ENCODE data around the gene INKA1.
"Not testable (repeated sequence)": the region's sequence is repeated elsewhere in the genome, so short reads cannot be mapped to it uniquely, and the experiment has no call there.

INKA1 gene

DNA sequence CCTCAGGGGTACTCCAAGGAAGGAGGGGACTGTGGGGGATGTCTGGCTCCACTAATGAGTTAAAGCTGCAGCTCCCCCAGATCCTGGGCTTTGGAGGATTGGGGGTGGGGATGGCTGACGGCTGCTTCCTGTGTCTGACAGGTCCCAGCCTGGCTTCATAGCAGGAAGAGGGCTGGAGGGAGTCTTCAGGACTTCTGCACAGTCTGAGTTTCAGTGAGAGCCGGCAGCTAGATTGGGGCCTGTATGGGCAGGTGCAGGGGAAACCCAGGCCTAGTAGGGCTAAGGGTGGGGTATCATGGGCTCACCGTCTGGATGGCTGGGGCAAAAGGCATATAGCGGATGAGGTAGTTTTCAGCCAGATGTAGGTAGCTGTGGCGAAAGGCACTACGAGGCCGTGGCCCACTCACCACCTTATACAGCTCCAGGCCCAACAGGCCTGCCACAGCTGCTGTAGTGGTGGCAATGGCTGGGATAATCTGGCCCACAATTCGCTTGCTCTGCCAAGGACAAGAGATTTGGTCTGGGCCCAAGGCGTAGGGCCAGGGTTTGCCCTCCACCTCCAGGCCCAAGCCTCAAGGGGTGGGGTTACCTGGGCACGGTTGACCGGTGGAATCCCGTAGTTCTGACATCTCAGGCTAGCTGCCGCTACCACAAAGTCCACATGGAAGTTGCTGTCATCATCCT is 4.5 kb downstream of the INKA1 start:
- DNase-seq (ENCODE audit: low spot score), result no peak
- TF ChIP-seq, protein P1, sequence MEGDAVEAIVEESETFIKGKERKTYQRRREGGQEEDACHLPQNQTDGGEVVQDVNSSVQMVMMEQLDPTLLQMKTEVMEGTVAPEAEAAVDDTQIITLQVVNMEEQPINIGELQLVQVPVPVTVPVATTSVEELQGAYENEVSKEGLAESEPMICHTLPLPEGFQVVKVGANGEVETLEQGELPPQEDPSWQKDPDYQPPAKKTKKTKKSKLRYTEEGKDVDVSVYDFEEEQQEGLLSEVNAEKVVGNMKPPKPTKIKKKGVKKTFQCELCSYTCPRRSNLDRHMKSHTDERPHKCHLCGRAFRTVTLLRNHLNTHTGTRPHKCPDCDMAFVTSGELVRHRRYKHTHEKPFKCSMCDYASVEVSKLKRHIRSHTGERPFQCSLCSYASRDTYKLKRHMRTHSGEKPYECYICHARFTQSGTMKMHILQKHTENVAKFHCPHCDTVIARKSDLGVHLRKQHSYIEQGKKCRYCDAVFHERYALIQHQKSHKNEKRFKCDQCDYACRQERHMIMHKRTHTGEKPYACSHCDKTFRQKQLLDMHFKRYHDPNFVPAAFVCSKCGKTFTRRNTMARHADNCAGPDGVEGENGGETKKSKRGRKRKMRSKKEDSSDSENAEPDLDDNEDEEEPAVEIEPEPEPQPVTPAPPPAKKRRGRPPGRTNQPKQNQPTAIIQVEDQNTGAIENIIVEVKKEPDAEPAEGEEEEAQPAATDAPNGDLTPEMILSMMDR (IDR thresholded peaks at IDR 0.05; ENCODE audit: poor library complexity, severe bottlenecking), result no peak
- Histone ChIP-seq H3K9me3 (ENCODE audit: severe bottlenecking) (no peaks in the 10 kb centered on the region), H3K4me1 (ENCODE audit: insufficient read depth, poor library complexity, severe bottlenecking) (peaks cover 10% of the 10 kb centered on the region), H3K4me3 (ENCODE audit: severe bottlenecking) (no peak overlapping the region), H3K27ac (ENCODE audit: poor library complexity, severe bottlenecking) (no peak overlapping the region), H3K36me3 (ENCODE audit: low read depth) (no peaks in the 10 kb centered on the region), H3K27me3 (ENCODE audit: insufficient read depth, poor library complexity, severe bottlenecking) (no peaks in the 10 kb centered on the region)
- no peak for ATAC-seq (ENCODE audit: low read depth)

DNA sequence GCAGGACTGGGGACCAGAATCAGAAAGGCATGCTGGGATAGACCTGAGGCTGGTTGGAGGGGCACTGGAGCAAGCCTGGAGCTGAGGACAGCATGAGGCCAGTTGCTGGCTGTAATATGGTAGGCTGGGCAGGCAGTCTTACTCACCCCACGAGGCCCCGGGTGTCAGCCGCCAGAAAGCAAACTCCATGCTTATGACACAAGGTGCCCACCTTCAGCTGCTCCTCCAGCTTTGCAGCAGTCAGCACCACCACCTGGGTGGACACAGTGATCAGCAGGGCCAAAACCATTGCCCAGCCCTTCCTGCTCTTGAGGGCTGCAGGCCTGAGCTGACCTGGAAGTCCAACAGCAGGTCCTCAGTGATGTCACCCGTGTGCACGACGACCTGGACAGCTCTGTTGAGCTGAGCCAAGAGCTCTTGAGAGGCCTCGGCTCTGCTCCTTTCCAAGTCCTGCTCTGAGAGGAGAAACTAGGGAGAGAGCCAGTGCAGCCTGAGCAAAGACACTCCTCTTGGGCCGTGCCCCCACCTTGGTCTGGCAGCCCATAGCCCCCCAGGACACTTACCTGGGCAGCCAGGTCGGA is 9.9 kb downstream of the INKA1 start:
- no peak overlapping the region for H3K4me3 ChIP-seq (ENCODE audit: severe bottlenecking)
- DNase-seq (ENCODE audit: low spot score) (no peak), ATAC-seq (ENCODE audit: low read depth) (no peak; the same call in 2 of the 3 replicates)
- no peaks in the 10 kb centered on the region for H3K36me3 ChIP-seq (ENCODE audit: low read depth)
- no peak overlapping the region for H3K27ac ChIP-seq (ENCODE audit: poor library complexity, severe bottlenecking)
- no peaks in the 10 kb centered on the region for H3K27me3 ChIP-seq (ENCODE audit: insufficient read depth, poor library complexity, severe bottlenecking)
- TF ChIP-seq, protein P1 (IDR thresholded peaks at IDR 0.05; ENCODE audit: poor library complexity, severe bottlenecking), result no peak
- H3K4me1 ChIP-seq (ENCODE audit: insufficient read depth, poor library complexity, severe bottlenecking), result no peaks in the 10 kb centered on the region
- no peaks in the 10 kb centered on the region for H3K9me3 ChIP-seq (ENCODE audit: severe bottlenecking)

DNA sequence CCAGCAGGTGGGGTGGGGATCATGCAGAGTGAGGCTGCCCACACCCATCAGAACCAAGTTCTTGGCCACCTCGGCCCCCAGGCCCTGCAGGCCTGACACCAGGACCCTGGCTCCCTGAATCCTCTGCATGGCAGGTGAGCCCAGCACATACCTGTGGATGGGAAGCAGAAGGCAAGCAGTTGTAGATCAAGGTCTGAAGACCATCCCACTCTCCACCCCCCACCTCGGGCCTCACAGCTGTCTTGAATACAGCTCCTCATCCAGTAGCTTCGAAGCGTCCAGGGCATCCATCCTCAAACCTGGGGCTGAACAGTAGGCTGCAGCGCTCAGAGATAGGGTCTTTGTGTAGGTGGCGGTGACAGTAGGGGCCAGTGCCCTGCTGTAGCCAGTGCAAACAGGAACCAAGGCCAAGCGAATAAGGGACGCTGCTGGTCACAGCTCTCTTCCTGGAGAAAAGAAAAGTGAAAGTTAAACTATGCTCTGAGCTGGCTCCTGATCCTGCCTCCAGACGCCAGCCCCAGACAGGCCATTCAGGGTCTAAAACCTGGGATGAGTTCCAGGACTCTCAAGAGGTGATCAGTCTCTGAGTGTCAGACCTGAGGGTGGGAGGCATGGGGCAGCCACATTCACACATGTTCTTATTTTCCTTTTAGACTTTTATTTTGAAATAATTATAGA is 10.6 kb downstream of the INKA1 start, which contains the start of gene UBA7:
UBA7 (minus strand) TSS at position 457 of the 678 bp plus-strand sequence; CDS start at position 291, 166 bp downstream.
- TF ChIP-seq, protein P1 (IDR thresholded peaks at IDR 0.05; ENCODE audit: poor library complexity, severe bottlenecking), result no peak
- Histone ChIP-seq H3K27ac (ENCODE audit: poor library complexity, severe bottlenecking) (no peak within 1 kb of the TSS), H3K4me1 (ENCODE audit: insufficient read depth, poor library complexity, severe bottlenecking) (no peaks in the 10 kb centered on the region), H3K36me3 (ENCODE audit: low read depth) (no peaks in the 10 kb centered on the region), H3K4me3 (ENCODE audit: severe bottlenecking) (peak within 1 kb of the TSS; percentile 22), H3K27me3 (ENCODE audit: insufficient read depth, poor library complexity, severe bottlenecking) (no peaks in the 10 kb centered on the region), H3K9me3 (ENCODE audit: severe bottlenecking) (no peaks in the 10 kb centered on the region)
- no peak for DNase-seq (ENCODE audit: low spot score)
- ATAC-seq (ENCODE audit: low read depth), result peak; percentile 73

DNA sequence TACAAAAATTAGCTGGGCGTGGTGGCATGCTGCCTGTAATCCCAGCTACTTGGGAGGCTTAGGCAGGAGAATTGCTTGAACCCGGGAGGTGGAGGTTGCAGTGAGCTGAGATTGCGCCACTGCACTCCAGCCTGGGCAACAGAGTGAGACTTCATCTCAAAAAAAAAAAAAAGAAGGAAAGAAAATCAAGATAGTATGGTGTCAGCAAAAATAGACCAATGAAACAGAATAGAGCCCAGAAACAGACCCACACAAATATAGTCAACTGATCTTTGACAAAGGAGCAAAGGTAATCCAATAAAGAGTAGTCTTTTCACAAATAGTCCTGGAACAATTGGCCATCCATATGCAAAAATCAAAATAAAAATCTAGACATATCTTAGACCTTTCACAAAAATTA is 20.1 kb downstream of the INKA1 start:
- not testable (repeated sequence) for ATAC-seq (ENCODE audit: low read depth); H3K27me3 ChIP-seq (ENCODE audit: insufficient read depth, poor library complexity, severe bottlenecking); H3K36me3 ChIP-seq (ENCODE audit: low read depth); H3K27ac ChIP-seq (ENCODE audit: poor library complexity, severe bottlenecking); DNase-seq (ENCODE audit: low spot score); H3K4me3 ChIP-seq (ENCODE audit: severe bottlenecking); H3K4me1 ChIP-seq (ENCODE audit: insufficient read depth, poor library complexity, severe bottlenecking); H3K9me3 ChIP-seq (ENCODE audit: severe bottlenecking)

DNA sequence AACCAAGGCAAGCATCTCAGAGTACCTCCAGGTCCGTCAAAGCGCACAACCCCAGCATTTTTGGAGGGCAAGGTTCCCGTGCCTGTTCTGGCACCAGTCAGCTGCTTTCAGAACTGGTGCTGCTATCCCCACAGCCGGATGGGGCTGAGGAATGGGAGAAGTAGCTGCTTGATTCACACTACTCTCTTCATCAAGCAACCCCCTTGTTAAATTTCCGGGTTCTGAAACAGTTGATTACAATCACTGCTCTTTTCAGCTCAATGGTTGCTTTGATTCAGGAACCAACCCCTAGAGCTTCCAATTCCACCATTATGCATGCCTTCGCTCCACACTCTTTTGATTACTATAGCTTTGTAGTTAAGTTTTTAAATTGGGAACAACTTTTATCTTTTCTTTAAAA is 23.0 kb downstream of the INKA1 start:
- no peak for ATAC-seq (ENCODE audit: low read depth)
- no peaks in the 10 kb centered on the region for H3K4me1 ChIP-seq (ENCODE audit: insufficient read depth, poor library complexity, severe bottlenecking)
- no peak overlapping the region for H3K4me3 ChIP-seq (ENCODE audit: severe bottlenecking)
- TF ChIP-seq, protein P1 (IDR thresholded peaks at IDR 0.05; ENCODE audit: poor library complexity, severe bottlenecking), result no peak
- no peaks in the 10 kb centered on the region for H3K9me3 ChIP-seq (ENCODE audit: severe bottlenecking)
- H3K27me3 ChIP-seq (ENCODE audit: insufficient read depth, poor library complexity, severe bottlenecking), result no peaks in the 10 kb centered on the region
- H3K36me3 ChIP-seq (ENCODE audit: low read depth), result peaks cover 11% of the 10 kb centered on the region
- no peak overlapping the region for H3K27ac ChIP-seq (ENCODE audit: poor library complexity, severe bottlenecking)
- no peak for DNase-seq (ENCODE audit: low spot score)
